Skin epidermis (tissue), 12 donors: ENCODE data around the gene HOXB5.

Source experiments
- H3K27ac ChIP-seq, 21 experiments: fragments of 200-600 bp; sonication (generic) in 11 of 21; one replicate each; pipeline ENCODE4 v1.5.0; 2020; ENCODE audit warnings: mild to moderate bottlenecking in 3 of 21, inconsistent platforms in 2 of 21, moderate library complexity in 2 of 21
- H3K4me3 ChIP-seq, 7 experiments: fragments of 200-600 bp; sonication (generic) in 2 of 7; one replicate each; pipeline ENCODE4 v1.5.0; 2020; ENCODE audit warnings: inconsistent platforms in 2 of 7, mild to moderate bottlenecking in 2 of 7, moderate library complexity in 1 of 7

HOXB5 gene

GRCh38 chr17:48595278-48595999 lies 1.9 kb upstream of the HOXB5 start:
- Histone ChIP-seq H3K27ac (peak overlapping the region in 4 of 21 experiments; percentile 14 to 94 (median 52)), H3K4me3 (no peak overlapping the region)

- no peak overlapping the region for H3K4me3 ChIP-seq
- H3K27ac ChIP-seq, result peak overlapping the region in 6 of 21 experiments; percentile 14 to 94 (median 72)
Observed at GRCh38 chr17:48594538-48595277, 1.1 kb upstream of the HOXB5 start.

- H3K4me3 ChIP-seq, result peak overlapping the region in 4 of 7 experiments; percentile 2 to 35 (median 16)
- peak overlapping the region in 6 of 21 experiments; percentile 14 to 94 (median 82) for H3K27ac ChIP-seq
Observed at GRCh38 chr17:48593840-48594537, 410 bp upstream of the HOXB5 start.

GRCh38 chr17:48592577-48592976 lies 1.0 kb downstream of the HOXB5 start:
- peak overlapping the region in 6 of 21 experiments; percentile 59 to 94 (median 82) for H3K27ac ChIP-seq
- peak overlapping the region in 2 of 7 experiments; percentile 18 to 36 for H3K4me3 ChIP-seq

- peak overlapping the region in 6 of 21 experiments; percentile 59 to 94 (median 82) for H3K27ac ChIP-seq
- peak overlapping the region in 2 of 7 experiments; percentile 18 to 36 for H3K4me3 ChIP-seq
Observed at GRCh38 chr17:48592057-48592514, 1.5 kb downstream of the HOXB5 start.

GRCh38 chr17:48591255-48592056 lies 2.1 kb downstream of the HOXB5 start:
- Histone ChIP-seq H3K27ac (peak overlapping the region in 6 of 21 experiments; percentile 72 to 94 (median 82)), H3K4me3 (peak overlapping the region in 2 of 7 experiments; percentile 2 to 36)

GRCh38 chr17:48590607-48591161 lies 2.9 kb downstream of the HOXB5 start:
- H3K27ac ChIP-seq, result peak overlapping the region in 6 of 21 experiments; percentile 72 to 94 (median 82)
- no peak overlapping the region for H3K4me3 ChIP-seq

- Histone ChIP-seq H3K27ac (peak within 1 kb of the TSS in 6 of 21 experiments; percentile 72 to 94 (median 82)), H3K4me3 (peak within 1 kb of the TSS in 1 of 7 experiments; percentile 13)
Observed at GRCh38 chr17:48589831-48590606, 3.6 kb downstream of the HOXB5 start, which contains the start of gene HOXB3. Gene HOXB3, minus strand, starts transcription at chr17:48590241. Its CDS starts 37,767 bp downstream, at chr17:48552474.

- Histone ChIP-seq H3K27ac (peak overlapping the region in 6 of 21 experiments; percentile 42 to 94 (median 82)), H3K4me3 (peak overlapping the region in 1 of 7 experiments; percentile 13)
Observed at GRCh38 chr17:48589060-48589830, 4.3 kb downstream of the HOXB5 start.

GRCh38 chr17:48588528-48588927 lies 5.1 kb downstream of the HOXB5 start:
- H3K4me3 ChIP-seq, result no peak overlapping the region

GRCh38 chr17:48588074-48588415 lies 5.5 kb downstream of the HOXB5 start:
- H3K27ac ChIP-seq, result peak overlapping the region in 7 of 21 experiments; percentile 1 to 94 (median 81)
- peak overlapping the region in 1 of 7 experiments; percentile 9 for H3K4me3 ChIP-seq

More at GRCh38 chr17:48588528-48588927, 5.1 kb downstream of the HOXB5 start:
- H3K27ac ChIP-seq, result peak overlapping the region in 5 of 21 experiments; percentile 72 to 94 (median 83)

- peak overlapping the region in 8 of 21 experiments; percentile 1 to 94 (median 76) for H3K27ac ChIP-seq
- H3K4me3 ChIP-seq, result peak overlapping the region in 1 of 7 experiments; percentile 9
Observed at GRCh38 chr17:48587276-48588073, 6.1 kb downstream of the HOXB5 start.

GRCh38 chr17:48586355-48587258 lies 7.0 kb downstream of the HOXB5 start:
- Histone ChIP-seq H3K27ac (peak overlapping the region in 10 of 21 experiments; percentile 1 to 94 (median 75)), H3K4me3 (peak overlapping the region; percentile 29 to 55 (median 49))

GRCh38 chr17:48584223-48584741 lies 9.3 kb downstream of the HOXB5 start:
- Histone ChIP-seq H3K4me3 (no peak overlapping the region), H3K27ac (peak overlapping the region in 2 of 21 experiments; percentile 92 to 94)

GRCh38 chr17:48583708-48584222 lies 9.8 kb downstream of the HOXB5 start:
- Histone ChIP-seq H3K27ac (peak overlapping the region in 1 of 21 experiments; percentile 94), H3K4me3 (no peak overlapping the region)
